ENCODE measurements around the gene CPN2.

- TF ChIP-seq SP1 (IDR thresholded peaks at IDR 0.05): no peak
- no peak for TF ChIP-seq SUZ12 (IDR thresholded peaks at IDR 0.05)
- TF ChIP-seq ELF4 (IDR thresholded peaks at IDR 0.05): no peak
- no peak for TF ChIP-seq FOXA1 (IDR thresholded peaks at IDR 0.05)
These were observed 21.6 kb downstream of the CPN2 start for GRCh38 chr3:194329583-194329965.

Data from HEK293T (cell line).